Glomerular endothelial cell (primary cell): ENCODE results near the gene LRWD1. TPM values are rescaled to one million over a fixed set of nuclear protein-coding genes. Genes with fewer than 3 reads are reported as not detected.
"Not testable (repeated sequence)": the region's sequence is repeated elsewhere in the genome, so short reads cannot be mapped to it uniquely, and the experiment has no call there.

Experiments used
- DNase-seq: peaks from one replicate; pipeline ENCODE4 v3.0.0-alpha.2; 2011; ENCODE audit warnings: low read depth, low spot score; ENCODE audit errors: extremely low read depth
- total RNA-seq: library from RNA; depleted of rRNA; stranded (reverse); fragments of >200 nt; gene quantifications from 2 replicates; pipeline ENCODE4 v1.2.3, GENCODE V29; 2015

The LRWD1 gene
- total RNA-seq, 1 donor from 2014 or later: 23.5 TPM

DNA sequence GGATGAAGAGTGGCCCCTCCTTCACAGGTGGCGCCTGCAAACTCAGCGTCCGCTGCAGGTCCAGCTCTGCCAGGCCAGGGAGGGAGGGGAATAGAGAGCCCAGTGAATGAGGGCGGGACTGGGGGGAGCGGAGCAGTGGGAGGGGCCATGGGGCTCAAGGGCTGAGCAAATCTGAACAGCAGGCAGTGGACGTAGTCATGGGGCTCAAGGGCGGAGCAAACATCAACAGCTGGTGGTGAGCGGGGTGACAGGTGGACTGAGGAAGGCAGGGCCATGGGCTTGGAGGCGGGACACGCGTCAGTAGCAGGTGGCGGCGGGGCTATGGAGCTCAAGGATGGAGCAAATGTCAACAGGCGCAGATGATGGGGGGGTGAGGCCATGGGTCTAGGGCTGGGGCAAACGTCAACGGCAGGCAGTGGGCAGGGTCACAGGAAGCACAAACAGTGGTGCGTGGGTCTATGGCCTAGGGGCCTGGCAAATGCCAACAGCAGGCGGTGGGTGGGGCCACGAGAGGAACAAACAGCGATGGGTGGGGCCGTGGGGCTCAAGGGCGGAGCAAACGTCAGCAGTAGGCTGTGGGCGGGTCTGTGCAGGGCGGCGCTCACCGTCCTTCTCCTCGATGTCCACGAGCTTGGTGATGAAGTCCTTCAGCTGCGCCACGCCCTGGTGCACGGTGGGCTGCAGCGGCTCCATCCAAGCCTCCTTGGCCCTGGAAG, 28.6 kb downstream of the LRWD1 start:
- DNase-seq: not testable (repeated sequence)

- not testable (repeated sequence) for DNase-seq
These were observed 29.2 kb downstream of the LRWD1 start for GRCh38 chr7:102494026-102494425.

DNA sequence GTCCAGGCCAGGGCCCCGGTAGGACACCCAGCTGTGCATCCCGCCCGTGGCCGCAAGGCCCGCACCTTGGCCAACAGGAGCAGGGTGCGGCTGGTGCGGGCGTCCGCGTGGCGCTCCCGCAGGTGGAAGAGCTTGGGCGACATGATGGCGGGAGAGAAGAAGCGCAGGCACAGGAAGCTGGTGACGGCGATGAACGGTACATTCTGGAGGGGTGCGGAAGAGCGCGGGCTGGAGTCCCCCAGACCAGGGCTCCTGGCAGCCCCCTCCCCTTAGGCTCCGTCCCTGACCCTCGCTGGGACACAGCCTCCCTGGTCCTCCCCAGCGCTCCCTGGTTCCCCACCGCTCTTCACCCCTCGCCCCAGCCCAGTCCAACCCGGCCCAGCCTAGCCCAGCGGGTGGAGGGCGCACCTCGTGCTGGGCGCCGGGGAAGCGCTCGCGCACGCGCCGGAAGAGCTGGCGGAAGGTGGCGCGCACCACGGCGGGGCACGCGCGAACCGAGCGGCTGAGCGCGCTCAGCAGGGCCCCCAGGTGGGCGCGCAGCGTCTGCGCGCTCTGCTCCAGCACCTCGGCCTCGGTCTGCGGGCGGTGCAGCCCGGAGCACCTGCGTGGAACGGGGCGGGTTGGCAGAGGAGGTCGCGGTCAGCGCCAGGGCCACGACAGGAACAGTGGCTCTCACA, 29.8 kb downstream of the LRWD1 start:
- DNase-seq: not testable (repeated sequence)

DNA sequence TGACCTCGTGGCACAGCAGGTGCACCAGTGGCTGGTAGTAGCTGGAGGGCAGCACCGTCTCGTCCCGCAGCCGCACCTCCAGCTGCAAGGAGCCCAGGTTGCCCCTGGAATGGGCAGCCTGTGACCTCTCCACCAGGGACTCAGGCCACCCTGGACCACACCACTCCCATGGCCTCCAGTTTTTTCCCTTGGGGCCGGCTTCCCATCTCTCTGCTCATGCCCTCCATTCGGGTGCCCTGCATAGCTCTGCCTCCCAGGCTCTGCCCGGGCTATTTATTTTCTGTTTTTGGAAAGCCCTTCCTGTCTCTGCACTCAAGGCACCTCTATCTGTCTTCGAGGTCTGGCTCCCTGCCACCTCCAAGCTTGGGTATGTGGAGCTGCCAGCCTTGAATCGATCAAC, 32.1 kb downstream of the LRWD1 start:
- DNase-seq: not testable (repeated sequence)

DNA sequence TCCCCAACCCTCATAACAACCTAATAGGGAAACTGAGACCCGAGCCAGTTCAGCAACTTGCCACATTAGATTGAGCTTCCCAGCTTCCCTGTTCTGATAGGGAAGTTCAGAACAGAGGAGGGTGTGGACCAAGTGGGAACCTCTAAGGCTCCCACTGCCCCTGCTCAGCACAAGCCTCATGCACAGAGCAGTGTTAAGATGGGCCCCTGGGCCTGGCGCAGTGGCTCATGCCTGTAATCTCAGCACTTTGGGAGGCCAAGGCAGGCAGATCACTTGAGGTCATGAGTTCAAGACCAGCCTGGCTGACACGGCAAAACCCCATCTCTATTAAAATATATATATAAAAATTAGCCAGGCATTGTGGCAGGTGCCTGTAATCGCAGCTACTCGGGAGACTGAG, 32.5 kb downstream of the LRWD1 start:
- DNase-seq: not testable (repeated sequence)

DNA sequence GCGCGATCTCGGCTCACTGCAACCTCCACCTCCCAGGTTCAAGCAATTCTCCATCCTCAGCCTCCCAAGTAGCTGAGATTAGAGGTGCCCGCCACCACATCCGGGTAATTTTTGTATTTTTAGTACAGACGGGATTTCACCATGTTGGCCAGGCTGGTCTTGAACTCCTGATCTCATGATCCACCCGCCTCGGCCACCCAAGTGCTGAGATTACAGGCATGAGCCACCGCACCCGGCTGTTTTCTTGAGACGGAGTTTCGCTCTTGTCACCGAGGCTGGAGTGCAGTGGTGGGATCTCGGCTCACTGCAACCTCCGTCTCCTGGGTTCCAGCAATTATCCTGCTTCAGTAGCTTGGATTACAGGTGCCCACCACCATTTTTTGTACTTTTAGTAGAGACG, 33.5 kb downstream of the LRWD1 start:
- DNase-seq: not testable (repeated sequence)

DNA sequence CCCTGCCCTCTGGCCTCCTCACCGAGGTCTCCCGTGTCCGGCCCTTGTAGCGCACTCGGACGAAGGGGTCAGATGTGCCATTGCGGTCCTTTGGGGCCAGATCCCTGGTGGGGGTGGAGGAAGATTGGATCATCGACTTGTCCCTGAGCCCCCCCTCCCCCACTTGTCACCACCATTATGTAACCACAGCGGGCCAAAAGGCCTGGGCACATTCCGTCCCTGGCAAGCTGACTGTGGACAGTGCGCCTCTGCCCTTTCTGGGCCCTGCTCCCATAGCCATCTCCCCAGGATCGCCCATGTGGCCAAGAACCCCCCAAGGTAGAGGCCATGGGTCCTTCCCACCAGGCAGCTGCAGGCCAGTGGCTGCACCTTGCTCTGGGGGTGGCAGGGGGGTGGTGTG, 38.4 kb downstream of the LRWD1 start:
- not testable (repeated sequence) for DNase-seq

GRCh38 chr7:102505298-102506185, 40.8 kb downstream of the LRWD1 start:
- not testable (repeated sequence) for DNase-seq

GRCh38 chr7:102507410-102508088, 42.8 kb downstream of the LRWD1 start:
- DNase-seq: not testable (repeated sequence)

- not testable (repeated sequence) for DNase-seq
These were observed 45.8 kb downstream of the LRWD1 start for GRCh38 chr7:102510575-102510974.

GRCh38 chr7:102511860-102512522, 47.2 kb downstream of the LRWD1 start:
- DNase-seq: not testable (repeated sequence)

GRCh38 chr7:102512642-102513221, 47.9 kb downstream of the LRWD1 start:
- peak; percentile 9 for DNase-seq

GRCh38 chr7:102514881-102515721, 50.3 kb downstream of the LRWD1 start:
- DNase-seq: not testable (repeated sequence)

- not testable (repeated sequence) for DNase-seq
These were observed 51.1 kb downstream of the LRWD1 start for GRCh38 chr7:102515889-102516288.

- not testable (repeated sequence) for DNase-seq
These were observed 52.2 kb downstream of the LRWD1 start for GRCh38 chr7:102516951-102517350.

DNA sequence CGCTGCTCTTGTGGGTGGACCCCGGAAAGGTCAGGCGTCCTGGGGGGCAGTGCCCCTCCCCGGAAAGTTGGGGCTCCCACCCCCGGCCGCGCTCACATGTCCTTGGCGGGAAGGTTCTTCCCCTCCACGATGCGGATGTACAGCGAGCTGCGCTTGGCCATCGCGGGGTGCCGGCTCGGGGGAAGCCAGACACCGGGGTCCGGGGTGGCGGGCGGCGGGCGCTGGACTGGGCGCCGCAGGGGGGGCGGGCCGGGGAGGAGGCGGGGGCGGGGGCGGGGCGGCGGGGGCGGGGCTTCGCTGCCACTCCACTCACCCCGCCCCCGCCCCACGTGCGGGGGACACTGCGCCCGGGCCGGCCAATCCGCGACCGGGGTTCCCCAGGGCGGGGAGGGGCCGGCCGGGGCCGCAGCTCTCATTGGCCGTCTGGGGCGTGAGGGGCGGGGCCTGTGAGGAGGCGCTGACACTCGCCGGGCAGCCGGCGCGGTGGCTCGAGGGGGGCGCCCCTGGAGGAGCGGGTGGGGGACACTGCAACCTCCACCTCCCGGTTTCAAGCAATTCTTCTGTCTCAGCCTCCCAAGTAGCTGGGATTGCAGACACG, 52.9 kb downstream of the LRWD1 start, which contains the start of gene RASA4B:
TSS of gene RASA4B (minus strand) at position 228 of the 598 bp plus-strand sequence. CDS start at position 161, 67 bp downstream.
- DNase-seq: not testable (repeated sequence)

DNA sequence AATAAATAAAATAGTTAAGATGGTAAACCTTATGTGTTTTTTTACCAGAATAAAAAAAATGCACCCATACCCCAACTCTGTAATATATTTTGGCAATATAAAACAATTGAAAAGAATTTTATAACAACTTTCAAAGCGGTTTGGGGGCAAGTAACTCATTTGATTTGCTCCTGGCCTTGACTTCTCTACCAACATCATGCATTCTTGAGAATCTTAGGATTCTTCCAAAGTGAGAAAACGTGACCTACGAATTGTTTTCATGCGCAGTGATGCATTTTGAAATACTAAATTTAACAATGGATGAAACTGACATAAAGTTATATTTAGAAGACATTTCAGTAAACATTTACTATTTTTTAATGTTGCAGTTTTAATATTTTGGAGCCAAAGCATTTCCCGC, 56.0 kb downstream of the LRWD1 start:
- DNase-seq: not testable (repeated sequence)
